Measurements from ENCODE around the gene B3GALNT1. TPM values are rescaled to one million over a fixed set of nuclear protein-coding genes. Genes with fewer than 3 reads are reported as not detected.

B3GALNT1 gene
- polyA plus RNA-seq, 2 of the 4 experiments (the other 2 are of a cell fraction) = 0.13 to 0.14 TPM

- no peak for TF ChIP-seq PBX3 (IDR thresholded peaks at IDR 0.05)
- TF ChIP-seq MAX (IDR thresholded peaks at IDR 0.05) = no peak
- no peak for TF ChIP-seq KDM1A (IDR thresholded peaks at IDR 0.05; ENCODE audit: low read depth)
- no peak for TF ChIP-seq GATA3 (IDR thresholded peaks at IDR 0.05; ENCODE audit: borderline replicate concordance)
Measured at GRCh38 chr3:161067335-161067734, 37.8 kb downstream of the B3GALNT1 start (continued).

- ChIA-PET CTCF (no interaction called here), POLR2A (no interaction called here)
- TF ChIP-seq RFX5 (IDR thresholded peaks at IDR 0.05) (no peak), TP53 (CRISPR knock-in tag; IDR thresholded peaks at IDR 0.05) (no peak), HOXB13 (CRISPR knock-in tag; IDR thresholded peaks at IDR 0.05; ENCODE audit: low read depth) (no peak), ZFP36 (IDR thresholded peaks at IDR 0.05; ENCODE audit: borderline replicate concordance, partially characterized antibody) (no peak), GATA3 (IDR thresholded peaks at IDR 0.05; ENCODE audit: borderline replicate concordance) (no peak), RARB (CRISPR knock-in tag; IDR thresholded peaks at IDR 0.05) (no peak), FOSB (CRISPR knock-in tag; IDR thresholded peaks at IDR 0.05) (no peak), RCOR1 (IDR thresholded peaks at IDR 0.05; ENCODE audit: low read depth, low read length) (no peak), PHF8 (IDR thresholded peaks at IDR 0.05; ENCODE audit: borderline replicate concordance, low read depth) (no peak), RNF2 (IDR thresholded peaks at IDR 0.05; ENCODE audit: borderline replicate concordance, low read depth) (no peak)
- Histone ChIP-seq H3K4me2 (no peak overlapping the region), H3K4me3 (no peak overlapping the region), H3K9me3 (no peaks in the 10 kb centered on the region), H3K27ac (no peak overlapping the region), H3K4me1 (no peaks in the 10 kb centered on the region)
- WGBS (ENCODE audit: missing lambda C conversion rate) = 39% methylated on average over 3 of the region's 3 CpGs
- DNase-seq (ENCODE audit: low read depth in 1 of 2, low spot score in 1 of 2) (no peak), ATAC-seq (no peak), FAIRE-seq (no peak)
Measured at GRCh38 chr3:161066930-161067329, 38.2 kb downstream of the B3GALNT1 start.

DNA sequence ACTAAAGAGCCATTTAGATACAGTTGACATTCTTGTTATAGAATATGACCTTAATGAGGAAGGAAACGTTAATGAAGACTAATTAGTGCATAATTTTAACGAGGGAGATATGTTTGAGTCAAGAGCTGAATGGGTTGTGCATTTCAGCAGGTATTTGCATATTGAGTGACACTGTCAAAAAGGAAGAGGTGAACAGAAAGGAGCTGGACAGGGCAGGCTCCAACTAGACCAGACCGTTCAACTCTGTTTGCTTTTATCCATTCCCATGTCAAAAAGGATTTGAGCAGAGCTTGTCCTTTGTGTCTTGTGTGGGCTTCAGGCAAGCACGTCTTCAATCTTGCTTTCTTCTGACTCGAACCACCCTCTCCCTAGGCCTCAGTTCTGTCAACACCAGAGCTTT is 40.7 kb downstream of the B3GALNT1 start:
- ChIA-PET POLR2A (no interaction called here), CTCF (no interaction called here)
- DNase-seq (ENCODE audit: low read depth in 1 of 2, low spot score in 1 of 2) (no peak), ATAC-seq (no peak), FAIRE-seq (no peak)
- no peaks in the 10 kb centered on the region for H3K9me3 ChIP-seq
- no peak overlapping the region for H3K27ac ChIP-seq
- no peak overlapping the region for H3K4me3 ChIP-seq
- TF ChIP-seq PBX3 (IDR thresholded peaks at IDR 0.05) (no peak), ELK1 (IDR thresholded peaks at IDR 0.05; ENCODE audit: low read depth, low read length) (no peak), MAZ (IDR thresholded peaks at IDR 0.05; ENCODE audit: borderline replicate concordance, low read depth, low read length) (no peak), POLR2AphosphoS2 (conservative IDR thresholded peaks at IDR 0.05; ENCODE audit: low read length) (no peak), REST (IDR thresholded peaks at IDR 0.05) (no peak), CEBPB (IDR thresholded peaks at IDR 0.05) (no peak), HEYL (CRISPR knock-in tag; IDR thresholded peaks at IDR 0.05) (no peak), ESRRA (IDR thresholded peaks at IDR 0.05; ENCODE audit: borderline replicate concordance, low read length) (no peak), EHMT2 (IDR thresholded peaks at IDR 0.05; ENCODE audit: low read depth) (no peak), ZNF302 (CRISPR knock-in tag; IDR thresholded peaks at IDR 0.05) (no peak), JUNB (IDR thresholded peaks at IDR 0.05) (no peak), RFX5 (IDR thresholded peaks at IDR 0.05) (no peak), EHF (CRISPR knock-in tag; IDR thresholded peaks at IDR 0.05) (no peak), NR3C1 (IDR thresholded peaks at IDR 0.05) (no peak), GATA3 (IDR thresholded peaks at IDR 0.05; ENCODE audit: borderline replicate concordance) (no peak), TFCP2L1 (CRISPR knock-in tag; IDR thresholded peaks at IDR 0.05) (no peak)
- TF ChIP-seq, protein P1, sequence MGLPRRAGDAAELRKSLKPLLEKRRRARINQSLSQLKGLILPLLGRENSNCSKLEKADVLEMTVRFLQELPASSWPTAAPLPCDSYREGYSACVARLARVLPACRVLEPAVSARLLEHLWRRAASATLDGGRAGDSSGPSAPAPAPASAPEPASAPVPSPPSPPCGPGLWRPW (IDR thresholded peaks at IDR 0.05) = no peak
- no peak overlapping the region for H3K4me2 ChIP-seq
- 19% methylated on average over 5 of the region's 5 CpGs for WGBS (ENCODE audit: missing lambda C conversion rate)
- no peaks in the 10 kb centered on the region for H3K4me1 ChIP-seq

All from A549 (cell line).